ENCODE measurements around the gene SYT14.

DNA sequence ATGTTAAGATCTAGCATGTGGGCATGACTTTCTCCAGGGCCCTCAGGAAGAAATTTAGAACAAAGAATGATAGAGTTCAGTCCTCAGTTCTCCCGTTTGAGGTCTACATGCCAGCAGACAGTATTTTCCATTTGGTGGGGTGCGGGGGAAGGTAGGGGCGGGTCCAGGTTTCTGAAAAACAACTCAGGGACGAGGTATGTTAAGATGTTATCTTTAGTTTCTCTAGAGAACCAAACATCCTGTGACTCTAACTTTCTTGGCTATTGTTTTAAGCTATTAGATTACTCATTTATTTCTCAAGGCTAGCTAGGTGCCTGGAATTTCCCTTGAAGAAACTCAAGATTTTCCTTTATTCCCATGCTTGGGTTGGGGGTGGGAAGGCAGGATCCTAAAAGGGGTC lies 42.3 kb upstream of the SYT14 start:
- TF ChIP-seq CTCF (IDR thresholded peaks at IDR 0.05), result no peak
- no peak for TF ChIP-seq POLR2A (IDR thresholded peaks at IDR 0.05)

All from heart left ventricle (tissue), 13 donors.